ENCODE results near the gene PDK3. TPM values are rescaled to one million over a fixed set of nuclear protein-coding genes. Genes with fewer than 3 reads are reported as not detected.

The PDK3 gene
- total and polyA plus RNA-seq, 7 donors, result 3.6 to 63.2 (median 47.6) TPM

GRCh38 chrX:24475480-24475879, 10.4 kb downstream of the PDK3 start:
- no peak for TF ChIP-seq POLR2A (IDR thresholded peaks at IDR 0.05)
- no peak for TF ChIP-seq POLR2AphosphoS5 (IDR thresholded peaks at IDR 0.05)
- TF ChIP-seq EP300 (IDR thresholded peaks at IDR 0.05), result no peak
- no peak for TF ChIP-seq CTCF (IDR thresholded peaks at IDR 0.05)
- Histone ChIP-seq H3K9me3 (no peaks in the 10 kb centered on the region), H3K36me3 (no peaks in the 10 kb centered on the region), H3K27ac (no peak overlapping the region), H3K4me1 (peaks cover 0 to 24% (median 2%) of the 10 kb centered on the region in 4 donors), H3K27me3 (no peaks in the 10 kb centered on the region), H3K4me3 (no peak overlapping the region)
- DNase-seq, result no peak
- WGBS, 2 donors, result 70 to 98% methylated on average over 6 of the region's 6 CpGs
- intact Hi-C loops (cut with DNase I), result no loop called here

- Histone ChIP-seq H3K4me3 (no peak overlapping the region), H3K27ac (peak overlapping the region in 3 of 4 donors; percentile 22 to 57 (median 54)), H3K36me3 (no peaks in the 10 kb centered on the region), H3K27me3 (no peaks in the 10 kb centered on the region), H3K4me1 (peaks cover 0 to 14% (median 2%) of the 10 kb centered on the region in 4 donors), H3K9me3 (no peaks in the 10 kb centered on the region)
- intact Hi-C loops (cut with DNase I), result no loop called here
- DNase-seq, result no peak
- no peak for TF ChIP-seq POLR2AphosphoS5 (IDR thresholded peaks at IDR 0.05)
- TF ChIP-seq EP300 (IDR thresholded peaks at IDR 0.05), result no peak
- TF ChIP-seq CTCF (IDR thresholded peaks at IDR 0.05), result no peak
- TF ChIP-seq POLR2A (IDR thresholded peaks at IDR 0.05), result no peak
- 91 to 92% methylated on average over 4 of the region's 4 CpGs for WGBS, 2 donors
Observed at GRCh38 chrX:24478509-24478908, 13.4 kb downstream of the PDK3 start.

- no peaks in the 10 kb centered on the region for H3K9me3 ChIP-seq
- no peak for DNase-seq
- H3K27ac ChIP-seq, result peak overlapping the region in 3 of 4 donors; percentile 53 to 57 (median 54)
- intact Hi-C loops (cut with DNase I), result no loop called here
- no peak overlapping the region for H3K4me3 ChIP-seq
- peaks cover 0 to 14% (median 2%) of the 10 kb centered on the region in 4 donors for H3K4me1 ChIP-seq
- H3K27me3 ChIP-seq, result no peaks in the 10 kb centered on the region
- WGBS, 2 donors, result 1 to 17% methylated on average over 9 of the region's 9 CpGs
- TF ChIP-seq CTCF (IDR thresholded peaks at IDR 0.05) (no peak), POLR2AphosphoS5 (IDR thresholded peaks at IDR 0.05) (peak in 2 of 4 donors; percentile 6 to 18), EP300 (IDR thresholded peaks at IDR 0.05) (no peak), POLR2A (IDR thresholded peaks at IDR 0.05) (no peak)
- no peaks in the 10 kb centered on the region for H3K36me3 ChIP-seq
Observed at GRCh38 chrX:24479924-24480323, 14.8 kb downstream of the PDK3 start.

GRCh38 chrX:24480400-24480865, 15.3 kb downstream of the PDK3 start:
- DNase-seq, result no peak
- no peaks in the 10 kb centered on the region for H3K36me3 ChIP-seq
- intact Hi-C loops (cut with DNase I), result no loop called here
- H3K4me3 ChIP-seq, result no peak overlapping the region
- 34 to 37% methylated on average over 5 of the region's 5 CpGs for WGBS, 2 donors
- H3K4me1 ChIP-seq, result peaks cover 0 to 14% (median 2%) of the 10 kb centered on the region in 4 donors
- peak overlapping the region in 3 of 4 donors; percentile 53 to 57 (median 54) for H3K27ac ChIP-seq
- no peak for TF ChIP-seq EP300 (IDR thresholded peaks at IDR 0.05)
- TF ChIP-seq CTCF (IDR thresholded peaks at IDR 0.05), result no peak
- no peak for TF ChIP-seq POLR2A (IDR thresholded peaks at IDR 0.05)
- TF ChIP-seq POLR2AphosphoS5 (IDR thresholded peaks at IDR 0.05), result no peak
- no peaks in the 10 kb centered on the region for H3K9me3 ChIP-seq
- no peaks in the 10 kb centered on the region for H3K27me3 ChIP-seq

Data from sigmoid colon (tissue), 7 donors.